ENCODE data around the gene KCTD2.

DNA sequence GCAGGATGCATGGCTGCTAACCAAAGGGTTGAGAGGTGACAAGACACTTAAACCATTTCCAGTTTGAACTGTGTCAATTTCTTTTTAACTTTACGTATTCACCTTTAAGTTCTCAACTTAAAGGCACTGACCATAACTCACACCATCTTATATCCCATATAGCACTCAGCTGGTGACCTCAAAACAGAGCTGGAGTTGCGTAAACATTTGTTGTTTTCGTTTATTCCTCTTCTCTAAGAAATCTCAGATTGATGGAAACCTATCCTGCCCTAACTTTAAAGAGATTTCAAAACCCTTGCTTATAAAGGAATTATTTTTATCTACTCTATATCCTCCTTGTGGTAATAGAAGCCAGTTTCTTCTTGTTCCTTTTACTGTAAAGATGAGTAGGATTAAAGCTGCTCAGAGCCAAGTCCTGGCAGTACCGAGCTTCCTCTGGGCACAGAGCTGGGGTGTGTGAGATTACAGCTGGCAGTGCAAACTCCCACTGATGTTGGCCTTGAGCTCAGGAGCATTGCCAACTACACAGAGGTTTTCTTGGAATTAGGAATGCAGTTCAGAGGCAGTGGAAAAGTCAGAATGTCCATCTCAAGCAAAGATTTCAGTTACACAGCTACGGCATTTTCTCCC, 1.3 kb downstream of the KCTD2 start:
- TF ChIP-seq EP300 (IDR thresholded peaks at IDR 0.05; ENCODE audit: borderline replicate concordance in 1 of 2, low read depth in 1 of 2, low read length in 1 of 2) (no peak), TAF1 (IDR thresholded peaks at IDR 0.05; ENCODE audit: borderline replicate concordance, low read depth, low read length) (no peak), GABPA (IDR thresholded peaks at IDR 0.05; ENCODE audit: low read depth) (no peak)
- TF ChIP-seq, protein P1, sequence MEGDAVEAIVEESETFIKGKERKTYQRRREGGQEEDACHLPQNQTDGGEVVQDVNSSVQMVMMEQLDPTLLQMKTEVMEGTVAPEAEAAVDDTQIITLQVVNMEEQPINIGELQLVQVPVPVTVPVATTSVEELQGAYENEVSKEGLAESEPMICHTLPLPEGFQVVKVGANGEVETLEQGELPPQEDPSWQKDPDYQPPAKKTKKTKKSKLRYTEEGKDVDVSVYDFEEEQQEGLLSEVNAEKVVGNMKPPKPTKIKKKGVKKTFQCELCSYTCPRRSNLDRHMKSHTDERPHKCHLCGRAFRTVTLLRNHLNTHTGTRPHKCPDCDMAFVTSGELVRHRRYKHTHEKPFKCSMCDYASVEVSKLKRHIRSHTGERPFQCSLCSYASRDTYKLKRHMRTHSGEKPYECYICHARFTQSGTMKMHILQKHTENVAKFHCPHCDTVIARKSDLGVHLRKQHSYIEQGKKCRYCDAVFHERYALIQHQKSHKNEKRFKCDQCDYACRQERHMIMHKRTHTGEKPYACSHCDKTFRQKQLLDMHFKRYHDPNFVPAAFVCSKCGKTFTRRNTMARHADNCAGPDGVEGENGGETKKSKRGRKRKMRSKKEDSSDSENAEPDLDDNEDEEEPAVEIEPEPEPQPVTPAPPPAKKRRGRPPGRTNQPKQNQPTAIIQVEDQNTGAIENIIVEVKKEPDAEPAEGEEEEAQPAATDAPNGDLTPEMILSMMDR (IDR thresholded peaks at IDR 0.05): no peak
